Activated T-helper 2 cell treated with anti-CD3 and anti-CD28 coated beads, Interferon-gamma antibody, Interleukin-2, Interleukin-4, amounts not matched to agents 10 μg/mL and 5 μg/mL and 100 μg/mL, durations not matched to agents 14 hours and 24 hours and 36 hours (primary cell): ENCODE results near the gene DISP2. TPM values are rescaled to one million over a fixed set of nuclear protein-coding genes. Genes with fewer than 3 reads are reported as not detected.

Source experiments
- DNase-seq: peaks from one replicate; pipeline ENCODE4 v3.0.0; 2021; ENCODE audit warnings: low spot score
- H3K27ac Mint-ChIP-seq: one replicate; pipeline ENCODE4 v1.8.0; 2021; ENCODE audit warnings: mixed read lengths
- H3K27me3 Mint-ChIP-seq: one replicate; pipeline ENCODE4 v1.8.0; 2021; ENCODE audit warnings: low read depth, mixed read lengths
- H3K36me3 Mint-ChIP-seq: one replicate; pipeline ENCODE4 v1.8.0; 2021; ENCODE audit warnings: low read depth, mixed read lengths
- H3K4me1 Mint-ChIP-seq: one replicate; pipeline ENCODE4 v1.8.0; 2021; ENCODE audit warnings: low read depth, mixed read lengths
- H3K4me3 Mint-ChIP-seq: one replicate; pipeline ENCODE4 v1.8.0; 2021; ENCODE audit warnings: low read depth, mild to moderate bottlenecking, moderate library complexity, mixed read lengths
- H3K9me3 Mint-ChIP-seq: one replicate; pipeline ENCODE4 v1.8.0; 2021; ENCODE audit warnings: mixed read lengths
- intact Hi-C: fragments of 100-400 bp; cut with micrococcal nuclease; formaldehyde crosslinking; loops from one replicate; pipeline ENCODE4 v1.15.1; 2023
- total RNA-seq: library from RNA; stranded (reverse); gene quantifications from 2 replicates; pipeline ENCODE4 v1.2.3, GENCODE V29; 2022

The DISP2 gene
- total RNA-seq, 1 donor from 2014 or later = 0.39 TPM

GRCh38 chr15:40365016-40365415 lies 7.0 kb downstream of the DISP2 start:
- H3K36me3 Mint-ChIP-seq = no peaks in the 10 kb centered on the region
- H3K9me3 Mint-ChIP-seq = no peaks in the 10 kb centered on the region
- H3K4me3 Mint-ChIP-seq = no peak overlapping the region
- H3K4me1 Mint-ChIP-seq = peaks cover 11% of the 10 kb centered on the region
- DNase-seq = no peak
- H3K27me3 Mint-ChIP-seq = peaks cover 9% of the 10 kb centered on the region
- H3K27ac Mint-ChIP-seq = no peak overlapping the region
- intact Hi-C loops = loop anchor here (5.0 kb wide), 1 partner anchor 42 kb away; the partner anchor contains the start of gene IVD

GRCh38 chr15:40365624-40366456 lies 7.8 kb downstream of the DISP2 start:
- Mint-ChIP-seq H3K27me3 (peaks cover 8% of the 10 kb centered on the region), H3K9me3 (no peaks in the 10 kb centered on the region), H3K36me3 (no peaks in the 10 kb centered on the region), H3K4me1 (peaks cover 11% of the 10 kb centered on the region), H3K4me3 (no peak overlapping the region), H3K27ac (no peak overlapping the region)
- DNase-seq = no peak
- intact Hi-C loops = loop anchor here (5.0 kb wide), 1 partner anchor 41 kb away; the partner anchor contains the start of gene IVD

- Mint-ChIP-seq H3K36me3 (no peaks in the 10 kb centered on the region), H3K4me3 (peak overlapping the region; percentile 74), H3K9me3 (no peaks in the 10 kb centered on the region), H3K27me3 (peaks cover 13% of the 10 kb centered on the region), H3K4me1 (peaks cover 11% of the 10 kb centered on the region), H3K27ac (no peak overlapping the region)
- intact Hi-C loops = loop anchor here (5.0 kb wide), 1 partner anchor 41 kb away; the partner anchor contains the start of gene IVD
- no peak for DNase-seq
These were observed 8.7 kb downstream of the DISP2 start for GRCh38 chr15:40366457-40367370.

- H3K9me3 Mint-ChIP-seq = no peaks in the 10 kb centered on the region
- DNase-seq = no peak
- intact Hi-C loops = loop anchor here (5.0 kb wide), 1 partner anchor 40 kb away; the partner anchor contains the start of gene IVD
- H3K4me1 Mint-ChIP-seq = peaks cover 11% of the 10 kb centered on the region
- peaks cover 20% of the 10 kb centered on the region for H3K27me3 Mint-ChIP-seq
- H3K4me3 Mint-ChIP-seq = peak overlapping the region; percentile 74
- no peak overlapping the region for H3K27ac Mint-ChIP-seq
- no peaks in the 10 kb centered on the region for H3K36me3 Mint-ChIP-seq
These were observed 9.3 kb downstream of the DISP2 start for GRCh38 chr15:40367371-40367685.

GRCh38 chr15:40367686-40368611 lies 9.9 kb downstream of the DISP2 start:
- peaks cover 11% of the 10 kb centered on the region for H3K4me1 Mint-ChIP-seq
- DNase-seq = peak; percentile 88
- peak overlapping the region; percentile 46 for H3K27ac Mint-ChIP-seq
- no peaks in the 10 kb centered on the region for H3K36me3 Mint-ChIP-seq
- intact Hi-C loops = loop anchor here (1.0 to 5.0 kb wide), 4 partner anchors 10 to 54 kb away; partner anchors contain the start of genes DISP2, IVD and KNSTRN
- peak overlapping the region; percentile 74 for H3K4me3 Mint-ChIP-seq
- peaks cover 23% of the 10 kb centered on the region for H3K27me3 Mint-ChIP-seq
- no peaks in the 10 kb centered on the region for H3K9me3 Mint-ChIP-seq

- DNase-seq = no peak
- peak overlapping the region; percentile 8 for H3K4me3 Mint-ChIP-seq
- no peak overlapping the region for H3K27ac Mint-ChIP-seq
- peaks cover 23% of the 10 kb centered on the region for H3K27me3 Mint-ChIP-seq
- intact Hi-C loops = loop anchor here (1.0 to 5.0 kb wide), 4 partner anchors 11 to 53 kb away; partner anchors contain the start of genes DISP2, IVD and KNSTRN
- H3K9me3 Mint-ChIP-seq = no peaks in the 10 kb centered on the region
- H3K36me3 Mint-ChIP-seq = no peaks in the 10 kb centered on the region
- peaks cover 11% of the 10 kb centered on the region for H3K4me1 Mint-ChIP-seq
These were observed 10.9 kb downstream of the DISP2 start for GRCh38 chr15:40368719-40369473.

GRCh38 chr15:40369474-40369869 lies 11.5 kb downstream of the DISP2 start:
- H3K9me3 Mint-ChIP-seq = no peaks in the 10 kb centered on the region
- intact Hi-C loops = loop anchor here (5.0 kb wide), 1 partner anchor 38 kb away; the partner anchor contains the start of gene IVD
- H3K4me1 Mint-ChIP-seq = peaks cover 11% of the 10 kb centered on the region
- H3K4me3 Mint-ChIP-seq = no peak overlapping the region
- no peaks in the 10 kb centered on the region for H3K36me3 Mint-ChIP-seq
- DNase-seq = no peak
- H3K27me3 Mint-ChIP-seq = peaks cover 23% of the 10 kb centered on the region
- H3K27ac Mint-ChIP-seq = no peak overlapping the region

- Mint-ChIP-seq H3K4me3 (no peak overlapping the region), H3K27ac (no peak overlapping the region), H3K9me3 (no peaks in the 10 kb centered on the region), H3K4me1 (peaks cover 11% of the 10 kb centered on the region), H3K27me3 (peaks cover 23% of the 10 kb centered on the region), H3K36me3 (no peaks in the 10 kb centered on the region)
- DNase-seq = no peak
- intact Hi-C loops = loop anchor here (5.0 kb wide), 1 partner anchor 37 kb away; the partner anchor contains the start of gene IVD
These were observed 12.0 kb downstream of the DISP2 start for GRCh38 chr15:40369971-40370370.

- intact Hi-C loops = no loop called here
- DNase-seq = no peak
- peaks cover 1% of the 10 kb centered on the region for H3K4me1 Mint-ChIP-seq
- H3K27ac Mint-ChIP-seq = no peak overlapping the region
- no peaks in the 10 kb centered on the region for H3K36me3 Mint-ChIP-seq
- no peaks in the 10 kb centered on the region for H3K9me3 Mint-ChIP-seq
- no peak overlapping the region for H3K4me3 Mint-ChIP-seq
- H3K27me3 Mint-ChIP-seq = peaks cover 24% of the 10 kb centered on the region
These were observed 15.0 kb downstream of the DISP2 start for GRCh38 chr15:40372981-40373380.

GRCh38 chr15:40377606-40378005 lies 19.6 kb downstream of the DISP2 start:
- Mint-ChIP-seq H3K9me3 (no peaks in the 10 kb centered on the region), H3K4me1 (peaks cover 2% of the 10 kb centered on the region), H3K36me3 (no peaks in the 10 kb centered on the region), H3K27me3 (peaks cover 7% of the 10 kb centered on the region), H3K27ac (no peak overlapping the region), H3K4me3 (no peak overlapping the region)
- intact Hi-C loops = no loop called here
- DNase-seq = no peak

GRCh38 chr15:40379374-40379773 lies 21.4 kb downstream of the DISP2 start:
- Mint-ChIP-seq H3K4me1 (peaks cover 12% of the 10 kb centered on the region), H3K27me3 (peaks cover 7% of the 10 kb centered on the region), H3K27ac (no peak overlapping the region), H3K36me3 (peaks cover 8% of the 10 kb centered on the region), H3K4me3 (no peak overlapping the region), H3K9me3 (no peaks in the 10 kb centered on the region)
- intact Hi-C loops = no loop called here
- no peak for DNase-seq
